Caco-2 (cell line): ENCODE measurements around the gene AKAP11. TPM values are rescaled to one million over a fixed set of nuclear protein-coding genes. Genes with fewer than 3 reads are reported as not detected.

Experiments used
- BruUV-seq: library from RNA; stranded (reverse); fragments of 400-500 nt; replicated peaks from 2 replicates; lab custom pipeline; 2021; lab: Mats Ljungman, UMichigan
- CTCF ChIA-PET: fragments of 300-600 bp; sonication (Branson Sonifier 250); formaldehyde crosslinking; loops from one replicate; lab custom pipeline; 2022; ENCODE audit warnings: antibody characterized with exemption; lab: Charles Lee
- POLR2A ChIA-PET: fragments of 300-600 bp; sonication (Branson Sonifier 250); formaldehyde crosslinking; loops from one replicate; lab custom pipeline; 2022; ENCODE audit warnings: antibody characterized with exemption; lab: Charles Lee
- DNase-seq, 2 experiments: peaks; one replicate each; pipeline versions ENCODE4 v3.0.0 to v3.0.0-alpha.2; 2020 to 2022
- H3K27me3 ChIP-seq: replicated peaks from 2 replicates; pipeline ENCODE4 v1.6.0; 2011; ENCODE audit warnings: low read length; ENCODE audit not compliant: control insufficient read depth, insufficient read depth
- H3K36me3 ChIP-seq: 2 replicates; pipeline ENCODE4 v1.5.1; 2011; ENCODE audit warnings: low read length; ENCODE audit not compliant: control insufficient read depth, insufficient read depth
- H3K4me1 ChIP-seq: fragments of 250-450 bp; sonication (Bioruptor Pico); 2 replicates; pipeline ENCODE4 v1.5.1; 2020; ENCODE audit warnings: mild to moderate bottlenecking
- H3K4me3 ChIP-seq: 2 replicates; pipeline ENCODE4 v1.5.1; 2011; ENCODE audit warnings: low read depth, mild to moderate bottlenecking, control low read depth, low read length
- H3K9me3 ChIP-seq: fragments of 250-450 bp; sonication (Bioruptor Pico); 2 replicates; pipeline ENCODE4 v1.5.1; 2020; ENCODE audit warnings: mild to moderate bottlenecking, moderate library complexity
- H3K27ac Mint-ChIP-seq: one replicate; pipeline ENCODE4 v1.8.0; 2022; ENCODE audit warnings: mixed read lengths; ENCODE audit not compliant: unreplicated experiment
- H3K27me3 Mint-ChIP-seq: one replicate; pipeline ENCODE4 v1.8.0; 2022; ENCODE audit warnings: mixed read lengths; ENCODE audit not compliant: insufficient read depth, unreplicated experiment
- H3K36me3 Mint-ChIP-seq: one replicate; pipeline ENCODE4 v1.8.0; 2022; ENCODE audit warnings: mild to moderate bottlenecking, mixed read lengths; ENCODE audit not compliant: insufficient read depth, unreplicated experiment
- H3K4me1 Mint-ChIP-seq: one replicate; pipeline ENCODE4 v1.8.0; 2022; ENCODE audit warnings: low read depth, mixed read lengths; ENCODE audit not compliant: unreplicated experiment
- H3K4me3 Mint-ChIP-seq: one replicate; pipeline ENCODE4 v1.8.0; 2022; ENCODE audit warnings: mild to moderate bottlenecking, moderate library complexity, mixed read lengths; ENCODE audit not compliant: unreplicated experiment
- H3K9me3 Mint-ChIP-seq: one replicate; pipeline ENCODE4 v1.8.0; 2022; ENCODE audit warnings: mixed read lengths; ENCODE audit not compliant: unreplicated experiment
- intact Hi-C: fragments of 100-400 bp; cut with micrococcal nuclease; formaldehyde crosslinking; loops from one replicate; pipeline ENCODE4 v1.10.0; 2022; ENCODE audit not compliant: unreplicated experiment
- total RNA-seq: library from RNA; stranded (reverse); gene quantifications from 2 replicates; pipeline ENCODE4 v1.2.3, GENCODE V29; 2022
- TF ChIP-seq, protein P1 (sequence below), 2 experiments: fragments of 200-600 bp in 1 of 2; IDR thresholded peaks; 1 replicate in 1 of 2; 2 replicates in 1 of 2; pipeline versions ENCODE4 v1.5.1 to v1.8.0; 2011 to 2022; ENCODE audit warnings: antibody characterized with exemption in 1 of 2, control low read depth in 1 of 2, inconsistent platforms in 1 of 2, low read depth in 1 of 2, low read length in 1 of 2, mild to moderate bottlenecking in 1 of 2, moderate library complexity in 1 of 2; ENCODE audit not compliant: insufficient read depth in 1 of 2, severe bottlenecking in 1 of 2, unreplicated experiment in 1 of 2

The AKAP11 gene
- total RNA-seq, 1 experiment from 2014 or later: 28.6 TPM

GRCh38 chr13:42266473-42266872 lies 5.5 kb upstream of the AKAP11 start:
- ChIA-PET POLR2A (no interaction called here), CTCF (no interaction called here)
- no peaks in the 10 kb centered on the region for H3K27me3 ChIP-seq
- peaks cover 18% of the 10 kb centered on the region for H3K9me3 Mint-ChIP-seq
- H3K27me3 Mint-ChIP-seq: peaks cover 4% of the 10 kb centered on the region
- H3K4me1 Mint-ChIP-seq: peaks cover 13% of the 10 kb centered on the region
- H3K9me3 ChIP-seq: no peaks in the 10 kb centered on the region
- TF ChIP-seq, protein P1, sequence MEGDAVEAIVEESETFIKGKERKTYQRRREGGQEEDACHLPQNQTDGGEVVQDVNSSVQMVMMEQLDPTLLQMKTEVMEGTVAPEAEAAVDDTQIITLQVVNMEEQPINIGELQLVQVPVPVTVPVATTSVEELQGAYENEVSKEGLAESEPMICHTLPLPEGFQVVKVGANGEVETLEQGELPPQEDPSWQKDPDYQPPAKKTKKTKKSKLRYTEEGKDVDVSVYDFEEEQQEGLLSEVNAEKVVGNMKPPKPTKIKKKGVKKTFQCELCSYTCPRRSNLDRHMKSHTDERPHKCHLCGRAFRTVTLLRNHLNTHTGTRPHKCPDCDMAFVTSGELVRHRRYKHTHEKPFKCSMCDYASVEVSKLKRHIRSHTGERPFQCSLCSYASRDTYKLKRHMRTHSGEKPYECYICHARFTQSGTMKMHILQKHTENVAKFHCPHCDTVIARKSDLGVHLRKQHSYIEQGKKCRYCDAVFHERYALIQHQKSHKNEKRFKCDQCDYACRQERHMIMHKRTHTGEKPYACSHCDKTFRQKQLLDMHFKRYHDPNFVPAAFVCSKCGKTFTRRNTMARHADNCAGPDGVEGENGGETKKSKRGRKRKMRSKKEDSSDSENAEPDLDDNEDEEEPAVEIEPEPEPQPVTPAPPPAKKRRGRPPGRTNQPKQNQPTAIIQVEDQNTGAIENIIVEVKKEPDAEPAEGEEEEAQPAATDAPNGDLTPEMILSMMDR (IDR thresholded peaks at IDR 0.05; ENCODE audit: insufficient read depth in 1 of 2, low read depth in 1 of 2, low read length in 1 of 2, severe bottlenecking in 1 of 2, unreplicated experiment in 1 of 2): no peak
- no peak overlapping the region for H3K4me3 Mint-ChIP-seq
- H3K36me3 ChIP-seq: no peaks in the 10 kb centered on the region
- peaks cover 5% of the 10 kb centered on the region for H3K36me3 Mint-ChIP-seq
- no TSS peak for BruUV-seq
- no peak for DNase-seq
- H3K4me1 ChIP-seq: peaks cover 9% of the 10 kb centered on the region
- no peak overlapping the region for H3K27ac Mint-ChIP-seq
- H3K4me3 ChIP-seq: no peak overlapping the region
- intact Hi-C loops: no loop called here

- no peak for DNase-seq
- ChIA-PET POLR2A (no interaction called here), CTCF (no interaction called here)
- Mint-ChIP-seq H3K4me1 (peaks cover 17% of the 10 kb centered on the region), H3K27me3 (no peaks in the 10 kb centered on the region), H3K9me3 (peaks cover 14% of the 10 kb centered on the region), H3K4me3 (peak overlapping the region; percentile 98), H3K36me3 (peaks cover 11% of the 10 kb centered on the region), H3K27ac (peak overlapping the region; percentile 94)
- no TSS peak for BruUV-seq
- Histone ChIP-seq H3K36me3 (no peaks in the 10 kb centered on the region), H3K9me3 (no peaks in the 10 kb centered on the region), H3K27me3 (no peaks in the 10 kb centered on the region), H3K4me1 (peaks cover 13% of the 10 kb centered on the region), H3K4me3 (no peak overlapping the region; the same call in 1 of the 2 replicates)
- TF ChIP-seq, protein P1 (IDR thresholded peaks at IDR 0.05; ENCODE audit: insufficient read depth in 1 of 2, low read depth in 1 of 2, low read length in 1 of 2, severe bottlenecking in 1 of 2, unreplicated experiment in 1 of 2): no peak
- intact Hi-C loops: no loop called here
These were observed 1.6 kb upstream of the AKAP11 start for GRCh38 chr13:42270160-42270856.

DNA sequence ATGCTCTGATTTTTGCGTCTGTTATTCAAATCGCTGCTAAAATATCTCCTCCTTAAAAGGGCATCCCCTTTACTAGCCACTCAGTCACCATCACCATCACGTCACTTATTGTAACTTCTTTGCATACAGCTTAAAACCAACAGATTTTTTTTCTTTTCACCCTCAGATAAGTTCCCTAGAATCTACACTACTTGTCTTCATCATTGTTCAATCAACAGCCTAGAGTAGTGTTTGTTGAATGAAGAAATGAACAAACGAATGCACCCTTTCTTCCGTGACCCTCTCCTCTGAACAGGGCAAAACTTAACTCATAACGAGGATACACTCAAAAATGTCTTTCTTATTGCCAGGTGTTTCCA lies 1.1 kb upstream of the AKAP11 start:
- Mint-ChIP-seq H3K36me3 (peaks cover 11% of the 10 kb centered on the region), H3K9me3 (peaks cover 14% of the 10 kb centered on the region), H3K27me3 (no peaks in the 10 kb centered on the region), H3K4me1 (peaks cover 17% of the 10 kb centered on the region), H3K4me3 (peak overlapping the region; percentile 98), H3K27ac (peak overlapping the region; percentile 94)
- TF ChIP-seq, protein P1 (IDR thresholded peaks at IDR 0.05; ENCODE audit: insufficient read depth in 1 of 2, low read depth in 1 of 2, low read length in 1 of 2, severe bottlenecking in 1 of 2, unreplicated experiment in 1 of 2): no peak
- Histone ChIP-seq H3K4me1 (peaks cover 13% of the 10 kb centered on the region), H3K36me3 (no peaks in the 10 kb centered on the region), H3K4me3 (peak overlapping the region; percentile 97), H3K27me3 (no peaks in the 10 kb centered on the region), H3K9me3 (no peaks in the 10 kb centered on the region)
- POLR2A ChIA-PET: no interaction called here
- CTCF ChIA-PET: no interaction called here
- DNase-seq: no peak
- BruUV-seq: TSS peak; percentile 76
- intact Hi-C loops: no loop called here
